Adrenal gland (tissue), 5 donors: ENCODE data around the gene ATP11A.

Source experiments
- CTCF ChIP-seq, 6 experiments: fragments of 450-650 bp in 4 of 6; fragments of 200-600 bp in 2 of 6; sonication (generic) in 1 of 6; IDR thresholded peaks; 1 replicate in 5 of 6; 2 replicates in 1 of 6; pipeline versions ENCODE4 v1.5.1 to v1.8.0; 2016 to 2021; ENCODE audit warnings: antibody characterized with exemption in 6 of 6, mild to moderate bottlenecking in 2 of 6, moderate library complexity in 1 of 6
- POLR2A ChIP-seq, 2 donors: fragments of 450-650 bp; IDR thresholded peaks; one replicate each; pipeline ENCODE4 v1.6.1; 2017; ENCODE audit warnings: antibody characterized with exemption in 2 of 2, mild to moderate bottlenecking in 2 of 2, moderate library complexity in 1 of 2
- donor health status: DM: no; HTN: no; CAD: no.

- no peak for TF ChIP-seq CTCF (IDR thresholded peaks at IDR 0.05)
- TF ChIP-seq POLR2A (IDR thresholded peaks at IDR 0.05) = no peak
These were observed 94.1 kb downstream of the ATP11A start for GRCh38 chr13:112783978-112784371.
